GM23248 (cell line): Measurements from ENCODE around the gene HCRTR2. TPM values are rescaled to one million over a fixed set of nuclear protein-coding genes. Genes with fewer than 3 reads are reported as not detected.
"Not testable (repeated sequence)": the region's sequence is repeated elsewhere in the genome, so short reads cannot be mapped to it uniquely, and the experiment has no call there.

Source experiments
- DNase-seq: peaks from one replicate; pipeline ENCODE4 v3.0.0-alpha.2; 2015
- H2AFZ ChIP-seq: fragments of 200-600 bp; sonication (generic); 2 replicates; pipeline ENCODE4 v1.6.1; 2016; ENCODE audit warnings: antibody characterized with exemption
- H3F3A ChIP-seq: fragments of 200-600 bp; sonication (generic); 2 replicates; pipeline ENCODE4 v1.6.1; 2016; ENCODE audit warnings: mild to moderate bottlenecking, antibody characterized with exemption, mixed run types; ENCODE audit not compliant: insufficient read depth
- H3K27ac ChIP-seq: fragments of 200-600 bp; sonication (generic); 2 replicates; pipeline ENCODE4 v1.5.1; 2016; ENCODE audit warnings: mild to moderate bottlenecking
- H3K27me3 ChIP-seq: fragments of 200-600 bp; sonication (generic); replicated peaks from 2 replicates; pipeline ENCODE4 v1.6.1; 2016; ENCODE audit warnings: mild to moderate bottlenecking; ENCODE audit not compliant: insufficient read depth
- H3K36me3 ChIP-seq: fragments of 200-600 bp; sonication (generic); 2 replicates; pipeline ENCODE4 v1.6.1; 2016; ENCODE audit warnings: low read depth, mild to moderate bottlenecking
- H3K4me1 ChIP-seq: fragments of 200-600 bp; sonication (generic); 2 replicates; pipeline ENCODE4 v1.6.1; 2016; ENCODE audit warnings: mild to moderate bottlenecking; ENCODE audit not compliant: insufficient read depth
- H3K4me2 ChIP-seq: fragments of 200-600 bp; sonication (generic); one replicate; pipeline ENCODE4 v1.6.1; 2016; ENCODE audit warnings: mild to moderate bottlenecking; ENCODE audit not compliant: unreplicated experiment
- H3K4me3 ChIP-seq: fragments of 200-600 bp; sonication (generic); 2 replicates; pipeline ENCODE4 v1.5.1; 2016; ENCODE audit warnings: mild to moderate bottlenecking
- H3K79me2 ChIP-seq: fragments of 200-600 bp; sonication (generic); 2 replicates; pipeline ENCODE4 v1.6.1; 2016; ENCODE audit warnings: mild to moderate bottlenecking; ENCODE audit not compliant: insufficient read depth
- H3K9ac ChIP-seq: fragments of 200-600 bp; sonication (generic); 2 replicates; pipeline ENCODE4 v1.6.1; 2016; ENCODE audit warnings: mild to moderate bottlenecking
- H3K9me2 ChIP-seq: fragments of 200-600 bp; sonication (generic); 2 replicates; pipeline ENCODE4 v1.6.1; 2016; ENCODE audit warnings: mixed run types, mild to moderate bottlenecking, moderate library complexity; ENCODE audit not compliant: insufficient read depth
- H3K9me3 ChIP-seq: fragments of 200-600 bp; sonication (generic); one replicate; pipeline ENCODE4 v1.6.1; 2017; ENCODE audit warnings: low read depth
- H4K20me1 ChIP-seq: fragments of 200-600 bp; sonication (generic); 2 replicates; pipeline ENCODE4 v1.6.0; 2016; ENCODE audit not compliant: insufficient read depth
- EZH2 ChIP-seq: fragments of 200-600 bp; sonication (generic); IDR thresholded peaks from 2 replicates; pipeline ENCODE4 v1.6.1; 2018; ENCODE audit warnings: antibody characterized with exemption, mild to moderate bottlenecking; ENCODE audit not compliant: insufficient read depth, poor library complexity, severe bottlenecking
- EZH2phosphoT487 ChIP-seq: fragments of 200-600 bp; sonication (generic); IDR thresholded peaks from 2 replicates; pipeline ENCODE4 v1.6.1; 2018; ENCODE audit warnings: antibody characterized with exemption, moderate library complexity, mild to moderate bottlenecking, low read depth; ENCODE audit not compliant: insufficient read depth
- WGBS, 2 experiments: methylation state at CpG; one replicate each; pipeline ENCODE4 v1.1.6; 2015 to 2017; ENCODE audit warnings: low lambda C conversion rate in 2 of 2, low coverage in 1 of 2; ENCODE audit errors: missing lambda C conversion rate in 2 of 2; 5-methylcytosine and 5-hydroxymethylcytosine counted together
- in situ Hi-C: fragments of 300-500 bp; cut with MboI; formaldehyde crosslinking; loops from 2 replicates; pipeline ENCODE4 v1.15.0; 2020
- polyA plus RNA-seq: library from polyadenylated mRNA; unstranded; fragments of >200 nt; fragmentation: Nextera tagmentation; extraction: Ambion mirVana; gene quantifications from 2 replicates; pipeline ENCODE4 v1.2.1, GENCODE V29; 2016
- total RNA-seq: library from RNA; depleted of rRNA; stranded (reverse); fragments of >200 nt; shearing (Covaris generic); gene quantifications from 2 replicates; pipeline ENCODE4 v1.2.3, GENCODE V29; 2014

HCRTR2 gene
- total and polyA plus RNA-seq, 2 experiments from 2014 or later, result not detected

- Histone ChIP-seq H3K4me1 (no peaks in the 10 kb centered on the region), H4K20me1 (no peaks in the 10 kb centered on the region), H3K4me2 (no peak overlapping the region), H3K9me2 (no peaks in the 10 kb centered on the region), H3F3A (no peaks in the 10 kb centered on the region), H3K9ac (no peak overlapping the region), H3K9me3 (no peaks in the 10 kb centered on the region), H3K27me3 (no peaks in the 10 kb centered on the region), H2AFZ (no peak overlapping the region), H3K79me2 (no peaks in the 10 kb centered on the region), H3K27ac (no peak overlapping the region), H3K36me3 (no peaks in the 10 kb centered on the region), H3K4me3 (no peak overlapping the region)
- DNase-seq, result peak; percentile 37
- 12% methylated on average over 2 of the region's 2 CpGs for WGBS, 2 experiments
- in situ Hi-C loops, result no loop called here
- TF ChIP-seq EZH2phosphoT487 (no peak), EZH2 (no peak)
Observed at GRCh38 chr6:55293116-55293515, 118.8 kb downstream of the HCRTR2 start.

- H2AFZ ChIP-seq, H4K20me1 ChIP-seq, H3K4me3 ChIP-seq, H3K4me2 ChIP-seq, H3K4me1 ChIP-seq, H3K9ac ChIP-seq, H3K27ac ChIP-seq, DNase-seq, H3K9me3 ChIP-seq, in situ Hi-C loops, H3K79me2 ChIP-seq, H3K9me2 ChIP-seq, H3K36me3 ChIP-seq, H3K27me3 ChIP-seq, H3F3A ChIP-seq: not testable (repeated sequence)
- 20 to 33% methylated on average over 3 of the region's 3 CpGs for WGBS, 2 experiments
Observed at GRCh38 chr6:55297214-55297613, 122.9 kb downstream of the HCRTR2 start.

GRCh38 chr6:55299286-55299985 lies 125.1 kb downstream of the HCRTR2 start:
- Histone ChIP-seq H3K9me3 (no peaks in the 10 kb centered on the region), H3K9ac (no peak overlapping the region), H3K27me3 (no peaks in the 10 kb centered on the region), H3K79me2 (no peaks in the 10 kb centered on the region), H3K9me2 (no peaks in the 10 kb centered on the region), H2AFZ (no peak overlapping the region), H3F3A (no peaks in the 10 kb centered on the region), H3K4me3 (no peak overlapping the region), H3K36me3 (no peaks in the 10 kb centered on the region), H3K27ac (no peak overlapping the region), H3K4me1 (no peaks in the 10 kb centered on the region), H4K20me1 (no peaks in the 10 kb centered on the region), H3K4me2 (no peak overlapping the region)
- whole genome bisulfite sequencing, 2 experiments, result 47 to 52% methylated on average over 5 of the region's 5 CpGs
- DNase-seq, result no peak
- in situ Hi-C loops, result no loop called here
- TF ChIP-seq EZH2phosphoT487 (no peak), EZH2 (no peak)

GRCh38 chr6:55304747-55305146 lies 130.4 kb downstream of the HCRTR2 start:
- TF ChIP-seq EZH2, result no peak
- TF ChIP-seq EZH2phosphoT487, result no peak
- no peaks in the 10 kb centered on the region for H3K27me3 ChIP-seq
- H3K9me3 ChIP-seq, result no peaks in the 10 kb centered on the region
- no peak overlapping the region for H3K27ac ChIP-seq
- H2AFZ ChIP-seq, result no peak overlapping the region
- no peaks in the 10 kb centered on the region for H3F3A ChIP-seq
- 4 to 6% methylated on average over 1 of the region's 1 CpG for WGBS, 2 experiments
- no peaks in the 10 kb centered on the region for H3K79me2 ChIP-seq
- in situ Hi-C loops, result no loop called here
- no peak overlapping the region for H3K4me3 ChIP-seq
- H3K4me1 ChIP-seq, result no peaks in the 10 kb centered on the region
- H4K20me1 ChIP-seq, result no peaks in the 10 kb centered on the region
- no peaks in the 10 kb centered on the region for H3K9me2 ChIP-seq
- H3K9ac ChIP-seq, result no peak overlapping the region
- H3K36me3 ChIP-seq, result no peaks in the 10 kb centered on the region
- no peak for DNase-seq
- H3K4me2 ChIP-seq, result no peak overlapping the region
